ENCODE results near the gene RAB33B. TPM values are rescaled to one million over a fixed set of nuclear protein-coding genes. Genes with fewer than 3 reads are reported as not detected.
"Not testable (repeated sequence)": the region's sequence is repeated elsewhere in the genome, so short reads cannot be mapped to it uniquely, and the experiment has no call there.

RAB33B gene
- polyA plus RNA-seq, 1 donor = 9.1 TPM

DNA sequence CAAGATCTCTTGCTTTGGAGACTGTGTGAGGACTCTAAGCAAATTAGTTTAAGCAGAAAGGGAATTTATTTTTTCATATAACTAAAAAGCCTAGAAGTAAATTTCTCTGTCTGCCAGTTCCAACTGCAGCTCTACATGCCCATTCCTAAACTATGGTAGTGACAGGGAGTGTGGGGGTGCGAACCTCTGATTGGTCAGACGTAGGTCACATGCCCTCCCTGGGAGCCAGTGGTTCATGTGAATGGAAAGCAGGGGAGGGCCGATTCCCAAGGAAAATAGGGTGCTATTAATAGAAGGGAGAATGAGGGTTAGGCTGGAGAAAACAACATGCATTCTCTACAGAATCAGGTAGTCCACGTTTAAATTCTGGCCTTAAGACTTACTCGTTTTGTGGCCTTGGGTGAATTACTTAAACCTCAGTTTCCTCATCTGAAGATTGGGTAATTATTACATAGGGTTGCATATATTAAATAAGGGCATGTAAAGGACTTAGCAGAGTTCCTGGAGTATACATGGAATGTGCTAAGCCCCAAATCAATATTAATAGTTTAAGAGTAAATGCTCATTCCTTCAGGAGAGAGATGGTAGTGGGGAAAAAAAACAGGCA is 7.2 kb downstream of the RAB33B start:
- DNase-seq (ENCODE audit: low read depth) = no peak

DNA sequence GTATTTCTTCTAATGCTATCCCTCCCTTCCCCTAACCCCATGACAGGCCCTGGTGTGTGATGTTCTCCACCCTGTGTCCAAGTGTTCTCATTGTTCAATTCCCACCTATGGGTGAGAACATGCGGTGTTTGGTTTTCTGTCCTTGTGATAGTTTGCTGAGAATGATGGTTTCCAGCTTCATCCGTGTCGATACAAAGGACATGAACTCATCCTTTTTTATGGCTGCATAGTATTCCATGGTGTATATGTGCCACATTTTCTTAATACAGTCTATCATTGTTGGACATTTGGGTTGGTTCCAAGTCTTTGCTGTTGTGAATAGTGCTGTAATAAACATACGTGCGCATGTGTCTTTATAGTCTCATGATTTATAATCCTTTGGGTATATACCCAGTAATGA is 10.6 kb downstream of the RAB33B start:
- not testable (repeated sequence) for DNase-seq (ENCODE audit: low read depth)

DNA sequence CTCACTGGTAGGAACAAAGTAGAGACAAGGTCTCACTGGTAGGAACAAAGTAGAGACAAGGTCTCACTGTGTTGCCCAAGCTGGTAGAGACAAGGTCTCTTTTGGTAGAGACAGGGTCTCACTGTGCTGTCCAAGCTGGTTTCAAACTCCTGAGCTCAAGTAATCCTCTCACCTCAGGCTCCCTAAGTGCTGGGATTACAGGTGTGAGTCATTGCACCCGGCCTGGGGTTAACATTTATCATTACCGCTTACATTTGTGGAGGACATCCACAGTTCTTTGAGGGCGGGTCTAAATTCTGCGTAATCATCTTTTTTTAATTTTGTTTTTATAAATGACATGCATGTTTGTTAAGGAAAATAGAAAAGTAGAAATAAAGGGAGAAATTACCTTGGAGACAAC is 12.0 kb downstream of the RAB33B start:
- DNase-seq (ENCODE audit: low read depth) = no peak

DNA sequence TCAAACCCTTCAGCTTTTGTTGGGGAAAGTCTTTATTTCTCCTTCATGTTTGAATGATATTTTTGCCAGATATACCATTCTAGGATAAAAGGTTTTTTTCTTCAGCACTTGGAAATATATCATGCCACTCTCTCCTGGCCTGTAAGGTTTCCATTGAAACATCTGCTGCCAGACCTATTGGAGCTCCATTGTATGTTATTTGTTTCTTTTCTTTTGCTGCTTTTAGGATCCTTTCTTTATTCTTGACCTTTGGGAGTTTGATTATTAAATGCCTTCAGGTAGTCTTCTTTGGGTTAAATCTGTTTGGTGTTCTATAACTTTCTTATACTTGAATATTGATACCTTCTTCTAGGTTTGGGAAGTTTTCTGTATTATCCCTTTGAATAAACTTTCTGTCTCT is 14.8 kb downstream of the RAB33B start:
- DNase-seq (ENCODE audit: low read depth) = not testable (repeated sequence)

DNA sequence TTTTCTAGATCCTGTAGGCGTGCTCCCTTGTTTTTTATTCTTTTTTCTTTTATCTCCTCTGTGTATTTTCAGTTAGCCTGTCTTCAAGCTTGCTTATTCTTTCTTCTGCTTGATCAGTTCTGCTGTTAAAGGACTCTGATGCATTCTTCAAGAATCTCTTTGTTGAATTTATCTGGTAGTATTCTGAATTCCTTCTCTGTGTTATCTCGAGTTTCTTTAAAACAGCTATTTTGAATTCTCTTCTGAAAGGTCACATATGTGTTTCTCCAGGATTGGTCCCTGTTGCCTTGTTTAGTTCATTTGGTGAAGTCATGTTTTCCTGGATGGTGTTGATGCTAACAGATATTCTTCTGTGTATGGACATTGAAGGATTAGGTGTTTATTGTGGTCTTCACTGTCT is 15.3 kb downstream of the RAB33B start:
- DNase-seq (ENCODE audit: low read depth) = no peak

DNA sequence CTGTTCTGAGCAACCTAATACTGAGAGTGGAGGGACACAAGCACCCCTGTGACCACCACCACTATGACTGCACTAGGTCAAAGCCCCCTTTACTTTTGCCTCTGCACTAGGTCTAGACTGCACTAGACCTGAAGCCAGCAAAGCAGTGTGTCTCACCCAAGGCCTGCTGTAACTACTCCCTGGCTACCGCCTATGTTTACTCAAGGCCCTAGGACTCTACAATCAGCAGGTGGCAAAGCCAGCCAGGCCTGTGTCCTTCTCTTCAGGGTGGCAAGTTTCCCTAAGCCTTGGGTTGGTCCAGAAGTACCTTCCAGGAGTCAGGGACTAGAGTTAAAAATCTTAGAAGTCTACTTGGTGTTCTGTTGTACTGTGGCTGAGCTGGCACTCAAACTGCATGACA is 15.9 kb downstream of the RAB33B start:
- DNase-seq (ENCODE audit: low read depth) = no peak

DNA sequence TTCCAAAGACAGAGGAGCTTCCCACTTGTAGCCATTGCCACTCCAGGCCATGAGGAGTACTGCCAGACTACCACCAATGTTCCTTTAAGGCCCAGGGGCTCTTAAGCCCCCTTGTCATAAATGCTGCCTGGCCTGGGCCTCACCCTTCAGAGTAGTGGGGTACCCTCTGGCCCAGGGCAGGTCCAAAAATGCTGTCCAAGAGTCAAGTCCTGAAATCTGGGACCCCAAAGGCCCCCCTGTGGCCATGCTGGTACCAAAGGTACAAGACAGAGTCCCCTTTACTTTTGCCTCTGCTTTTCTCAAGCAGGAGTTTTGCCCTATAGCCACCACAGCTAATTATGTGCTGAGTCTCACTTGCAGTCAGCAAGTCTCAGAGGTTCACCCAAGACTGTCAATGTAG is 16.4 kb downstream of the RAB33B start:
- DNase-seq (ENCODE audit: low read depth) = no peak

DNA sequence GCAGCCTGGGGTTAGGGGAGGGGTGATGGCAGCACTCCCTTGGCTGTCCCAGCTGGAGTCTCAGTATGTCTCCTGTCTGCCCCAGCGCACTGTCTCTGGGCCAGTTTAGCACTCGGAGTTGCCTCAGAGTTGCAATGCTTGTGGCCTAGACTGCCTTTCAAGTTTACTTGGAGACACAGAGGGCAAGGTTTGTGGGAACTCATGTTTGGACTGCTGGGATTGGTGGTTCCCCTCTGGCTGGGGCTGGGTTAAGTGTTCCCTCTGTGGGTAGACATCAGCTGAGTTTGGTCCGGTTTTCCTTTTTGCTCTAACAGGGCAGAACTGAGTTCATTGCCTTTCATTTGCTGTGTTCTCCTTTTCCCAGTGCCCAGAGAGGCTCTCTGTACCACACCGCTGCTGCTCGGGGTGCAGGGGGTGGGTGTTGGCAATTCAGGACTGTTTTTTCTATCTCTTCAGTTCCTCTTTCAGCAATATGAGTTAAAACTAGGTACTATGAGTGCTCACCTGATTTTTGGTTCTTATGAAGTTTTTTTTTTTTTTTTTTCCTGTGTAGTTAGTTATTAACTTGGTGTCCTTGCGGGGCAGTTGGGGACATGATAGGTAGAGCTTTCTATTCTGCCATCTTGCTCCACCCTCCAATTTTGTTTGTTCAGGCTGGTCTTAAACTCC is 17.2 kb downstream of the RAB33B start:
- DNase-seq (ENCODE audit: low read depth) = no peak

DNA sequence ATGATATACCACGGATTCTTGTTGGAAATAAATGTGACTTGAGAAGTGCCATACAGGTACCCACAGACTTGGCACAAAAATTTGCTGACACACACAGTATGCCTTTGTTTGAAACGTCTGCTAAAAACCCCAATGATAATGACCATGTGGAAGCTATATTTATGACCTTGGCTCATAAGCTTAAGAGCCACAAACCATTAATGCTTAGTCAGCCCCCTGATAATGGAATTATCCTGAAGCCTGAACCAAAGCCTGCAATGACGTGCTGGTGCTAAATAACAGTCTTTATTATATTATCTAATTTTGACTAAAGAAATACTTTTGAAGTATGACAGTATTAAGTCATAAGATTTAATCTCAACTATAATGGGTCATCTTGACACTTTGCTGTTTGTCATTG is 18.9 kb downstream of the RAB33B start:
- no peak for DNase-seq (ENCODE audit: low read depth)

DNA sequence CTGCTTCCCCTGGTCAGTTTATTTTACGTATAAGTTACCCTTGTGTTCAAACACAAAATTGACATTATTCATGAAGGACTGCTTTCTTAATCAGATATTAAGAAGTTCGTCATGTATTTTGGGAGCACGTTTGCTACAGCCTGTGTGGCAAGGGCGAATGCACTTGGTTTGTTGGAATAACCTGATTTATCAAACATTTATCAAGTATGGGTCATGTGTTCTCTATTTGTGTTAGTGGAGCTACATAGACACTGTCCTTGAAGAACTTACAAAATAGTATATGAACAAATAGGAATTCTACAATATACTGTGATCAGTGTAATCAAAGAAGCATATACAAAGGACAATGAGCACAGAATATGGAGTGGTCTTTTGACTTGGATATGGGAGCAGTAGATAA is 22.4 kb downstream of the RAB33B start:
- DNase-seq (ENCODE audit: low read depth) = no peak

DNA sequence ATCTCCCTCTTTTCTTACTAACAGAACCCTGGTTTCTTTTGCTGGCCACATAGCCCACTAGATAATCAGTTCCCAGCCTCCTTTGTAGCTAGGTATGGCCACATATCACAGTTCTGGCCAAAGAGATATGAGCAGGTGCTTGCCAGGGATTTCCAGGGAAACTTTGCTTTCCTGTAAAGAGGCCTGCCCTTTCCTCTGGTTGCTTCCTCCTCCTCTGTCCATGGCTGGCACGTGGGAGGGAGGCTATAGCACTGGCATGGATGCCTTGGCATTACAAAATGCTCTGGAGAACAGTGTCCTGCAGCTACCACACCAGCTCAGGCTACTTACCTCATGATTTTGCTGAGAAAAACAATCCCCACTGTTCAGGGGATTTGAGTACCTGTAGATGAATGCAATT is 27.5 kb downstream of the RAB33B start:
- no peak for DNase-seq (ENCODE audit: low read depth)

DNA sequence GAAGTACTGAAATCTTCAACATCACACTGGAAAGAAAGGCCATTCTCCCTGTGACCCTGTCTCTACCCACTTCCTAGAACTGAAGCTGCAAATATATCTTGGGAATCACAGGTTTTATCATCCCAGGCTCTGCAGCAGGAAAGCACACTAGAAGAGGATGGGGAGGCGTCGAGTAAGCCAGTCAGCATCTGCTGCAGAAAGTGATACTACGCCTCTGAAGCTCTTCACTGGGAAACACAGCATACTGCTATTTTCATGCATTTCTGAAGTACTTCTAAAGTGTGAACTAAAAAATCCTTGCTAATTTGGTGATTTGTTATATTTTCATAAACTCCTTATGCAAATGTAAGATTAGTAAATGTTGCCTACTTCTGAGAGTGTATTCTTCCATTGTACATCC is 29.1 kb downstream of the RAB33B start:
- DNase-seq (ENCODE audit: low read depth) = no peak

DNA sequence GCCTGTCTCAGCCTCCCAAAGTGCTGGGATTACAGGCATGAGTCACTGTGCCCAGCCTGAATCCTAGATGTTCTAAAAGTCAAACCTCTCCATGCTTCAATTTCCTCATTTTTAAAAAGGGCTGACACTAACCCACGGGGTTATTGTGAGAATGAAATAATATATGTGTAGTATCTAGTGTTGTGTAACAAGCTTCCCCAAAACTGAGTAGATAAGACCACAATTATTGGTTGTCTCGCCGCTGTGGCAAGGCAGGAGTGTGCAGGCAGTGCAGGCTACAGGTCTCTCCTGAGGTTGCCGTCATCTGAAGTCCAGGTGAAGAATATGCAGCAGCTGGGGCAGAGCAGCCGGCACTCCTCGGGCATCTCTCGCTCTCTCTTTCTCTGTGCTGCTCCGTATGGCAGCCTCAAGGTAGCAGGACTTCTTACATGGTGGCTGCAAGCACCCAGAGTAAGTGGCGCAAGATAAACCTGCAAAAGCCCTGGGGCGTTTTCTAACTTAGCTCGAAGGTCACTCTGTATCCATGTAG is 30.9 kb downstream of the RAB33B start:
- no peak for DNase-seq (ENCODE audit: low read depth)

DNA sequence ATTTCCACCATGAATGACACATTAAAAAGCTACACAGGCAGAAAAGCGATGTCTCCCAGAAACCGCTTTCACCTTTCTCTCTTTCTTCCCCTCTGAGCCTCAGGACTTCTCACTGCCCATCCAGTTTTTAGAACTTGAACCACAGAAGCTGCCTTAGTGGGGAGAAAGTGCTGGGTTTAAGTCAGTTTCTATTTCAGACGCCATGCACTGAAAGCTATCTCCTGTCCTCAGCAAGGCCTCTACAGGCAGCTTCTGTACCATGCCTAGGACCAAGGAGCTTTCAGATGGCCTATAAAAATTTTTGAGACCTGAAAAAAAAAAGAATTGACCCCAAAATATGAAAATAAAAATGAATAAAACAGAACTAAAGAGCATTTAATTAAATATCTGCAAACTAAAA is 34.5 kb downstream of the RAB33B start:
- no peak for DNase-seq (ENCODE audit: low read depth)

DNA sequence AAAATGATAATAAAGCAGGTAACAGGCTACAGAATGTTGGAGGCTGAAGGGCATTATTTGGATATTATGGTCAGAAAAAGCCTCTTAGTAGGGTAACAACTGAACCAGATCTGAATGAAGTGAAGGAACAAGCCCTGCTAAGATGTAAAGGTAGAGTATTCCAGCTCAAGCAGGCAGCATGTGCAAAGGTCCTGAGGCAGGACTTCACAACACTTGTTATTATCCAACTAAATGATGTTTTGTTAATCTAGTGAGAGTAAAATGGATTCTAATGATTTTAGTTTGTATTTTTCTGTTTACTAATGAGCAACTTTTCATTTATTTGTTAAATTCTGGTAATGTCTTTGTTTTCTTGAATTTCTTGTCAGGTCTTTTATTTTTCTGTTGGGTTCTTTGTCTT is 35.7 kb downstream of the RAB33B start:
- DNase-seq (ENCODE audit: low read depth) = no peak

DNA sequence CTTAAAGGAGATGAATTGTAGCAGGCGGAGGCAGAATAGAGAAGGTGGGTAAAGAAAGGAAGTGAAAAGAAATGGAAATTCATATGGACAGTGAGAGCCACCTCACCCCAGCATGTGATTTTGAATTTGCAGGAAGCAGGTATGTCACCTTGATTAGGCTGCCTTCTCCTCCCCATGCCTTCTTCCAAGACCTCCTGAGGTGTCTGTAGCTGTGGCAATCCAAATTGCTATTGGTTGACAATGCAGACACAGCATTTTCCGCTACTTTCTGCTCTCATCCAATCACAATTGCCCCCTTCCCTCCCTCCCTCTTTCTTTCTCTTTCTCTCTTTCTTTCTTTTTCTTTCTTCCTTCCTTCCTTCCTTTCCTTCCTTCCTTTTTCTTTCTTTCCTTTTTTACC is 38.5 kb downstream of the RAB33B start:
- no peak for DNase-seq (ENCODE audit: low read depth)

DNA sequence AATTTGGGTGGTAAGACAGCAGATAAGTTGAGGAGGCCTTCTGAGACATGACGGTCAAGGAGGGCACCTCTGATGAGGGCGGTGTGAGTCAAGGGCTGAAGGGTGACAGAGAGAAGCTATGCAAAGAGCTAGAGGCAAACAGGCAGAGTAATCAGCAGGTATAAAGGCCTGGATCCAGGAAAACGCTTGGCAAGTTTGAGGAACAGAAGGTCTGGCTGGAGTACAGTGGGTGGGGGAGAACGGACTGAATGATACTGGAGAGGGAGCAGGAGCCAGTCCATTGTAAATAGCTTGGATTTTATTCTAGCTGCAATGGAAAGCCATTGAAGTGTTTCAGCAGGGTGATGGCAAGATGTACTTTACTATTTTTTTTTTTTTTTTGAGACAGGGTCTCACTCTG is 39.3 kb downstream of the RAB33B start:
- no peak for DNase-seq (ENCODE audit: low read depth)

DNA sequence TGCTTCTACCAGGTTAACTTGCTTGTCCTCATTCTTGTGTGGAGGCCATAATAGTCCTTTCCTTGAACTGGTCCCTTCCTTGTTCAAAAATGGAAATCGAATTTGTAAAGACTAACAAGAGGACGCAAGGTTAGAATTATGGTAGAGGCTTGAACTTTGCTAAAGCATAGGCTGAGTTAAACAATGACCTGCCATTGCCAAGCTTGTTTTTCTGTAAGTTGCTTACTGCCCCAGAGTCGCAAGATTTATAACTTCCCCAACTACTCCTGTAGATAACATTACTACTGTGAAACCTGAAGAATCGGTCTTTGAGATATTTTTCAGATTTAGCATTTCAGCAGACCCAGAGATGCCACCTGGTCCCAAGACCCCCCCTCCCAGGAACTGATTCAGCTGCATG is 45.3 kb downstream of the RAB33B start:
- no peak for DNase-seq (ENCODE audit: low read depth)

DNA sequence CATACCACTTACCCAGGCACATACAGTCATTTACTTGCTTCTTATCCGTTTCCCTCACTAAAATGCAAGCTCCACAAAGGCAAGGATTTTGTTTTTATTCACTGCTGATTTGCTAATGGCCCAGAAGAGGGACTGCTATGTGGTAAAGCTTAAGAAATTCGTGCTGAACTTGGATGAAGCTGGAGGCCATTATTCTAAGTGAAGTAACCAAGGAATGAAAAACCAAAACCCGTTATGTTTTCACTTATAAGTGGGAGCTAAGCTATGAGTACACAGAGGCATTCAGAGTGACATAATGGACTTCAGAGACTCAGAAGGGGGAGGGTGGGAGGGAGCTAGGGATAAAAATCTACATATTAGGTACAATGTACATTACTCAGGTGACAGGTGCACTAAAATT is 47.2 kb downstream of the RAB33B start:
- DNase-seq (ENCODE audit: low read depth) = no peak

DNA sequence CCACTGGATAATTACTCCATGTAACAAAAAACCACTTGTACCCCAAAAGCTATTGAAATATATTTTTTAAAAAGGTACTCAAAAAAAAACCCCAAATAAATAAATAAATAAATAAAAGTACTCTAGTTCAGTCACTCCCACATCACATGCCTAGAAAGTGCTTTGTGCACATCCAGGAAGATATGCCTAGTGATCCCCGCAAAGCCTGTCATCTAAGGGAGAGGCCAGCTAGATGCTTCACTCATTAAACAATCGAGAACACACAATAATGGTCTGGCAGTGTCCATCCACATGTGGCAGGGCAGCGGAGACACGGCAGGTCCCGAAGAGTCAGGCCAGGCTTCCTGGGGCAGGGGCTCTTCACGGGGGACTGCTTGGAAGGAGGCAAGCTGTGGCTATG is 47.6 kb downstream of the RAB33B start:
- no peak for DNase-seq (ENCODE audit: low read depth)

DNA sequence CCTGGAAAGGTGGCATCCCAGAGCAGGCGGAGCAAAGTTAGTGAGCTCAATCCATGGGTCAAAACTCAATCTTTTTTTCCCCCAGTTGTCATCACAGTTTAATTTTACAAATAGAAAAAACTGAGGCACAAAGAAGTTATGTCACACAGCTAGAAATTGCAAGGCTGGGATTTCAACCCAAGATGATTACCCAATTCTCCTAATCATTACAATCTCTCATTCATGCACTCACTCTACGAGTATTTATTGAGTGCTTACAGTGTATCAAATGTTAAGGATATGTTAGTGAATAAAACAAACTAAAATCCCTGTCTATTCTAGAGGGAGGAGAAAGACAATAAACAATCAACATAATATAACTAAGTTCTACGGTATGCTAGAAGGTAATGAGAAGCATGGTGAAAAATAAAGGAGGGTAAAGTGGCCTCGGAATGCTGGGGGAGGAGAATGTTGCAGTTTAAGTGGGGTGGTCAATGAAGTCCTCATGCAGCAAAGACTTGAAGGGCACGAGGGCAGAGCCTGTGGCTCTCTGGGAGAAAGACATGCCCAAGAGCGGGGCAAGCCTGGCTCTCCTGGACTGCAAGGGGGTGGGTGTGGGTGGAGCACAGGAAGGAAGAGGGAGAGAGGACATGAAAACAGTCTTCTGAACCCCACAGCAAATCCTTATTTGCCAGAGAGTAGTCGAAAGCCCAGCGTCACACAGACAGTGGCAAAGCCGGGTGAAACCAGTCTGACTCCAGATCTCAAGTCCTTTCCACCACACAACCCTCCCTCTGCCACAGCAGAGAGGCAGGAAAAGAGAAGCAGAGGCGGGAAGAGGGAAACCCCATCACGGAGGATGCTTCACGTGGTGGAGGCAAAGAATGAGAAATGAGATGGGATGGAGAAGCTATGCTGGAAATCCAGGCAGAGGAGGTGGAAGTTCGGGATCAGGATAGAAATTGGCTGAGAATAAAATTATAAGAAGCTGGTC is 48.3 kb downstream of the RAB33B start:
- no peak for DNase-seq (ENCODE audit: low read depth)

DNA sequence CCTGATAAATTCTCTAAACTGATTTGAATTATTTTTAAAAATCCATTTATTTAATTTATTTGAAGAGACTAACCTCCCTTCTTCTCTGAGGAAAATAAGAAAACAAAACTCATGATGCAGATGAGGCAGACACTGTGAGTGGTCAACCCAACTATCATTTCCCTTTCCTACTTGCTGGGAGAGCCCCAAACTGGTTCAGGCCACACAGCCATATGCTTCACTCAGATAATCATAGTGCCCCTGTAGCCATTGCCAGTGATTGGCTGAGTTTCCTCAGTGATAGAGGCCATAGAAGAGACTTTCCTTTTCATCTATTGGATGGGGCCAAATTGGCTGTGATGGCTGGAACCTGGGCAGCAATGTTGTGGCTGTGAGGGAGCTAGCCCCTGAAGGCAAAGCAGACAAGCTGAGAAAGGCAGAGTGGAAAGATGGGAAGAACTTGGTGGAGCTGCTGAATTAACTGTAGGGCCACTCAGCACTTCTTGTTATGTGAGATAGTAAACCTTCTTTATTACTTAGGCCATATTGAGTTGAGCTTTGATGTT is 49.8 kb downstream of the RAB33B start:
- DNase-seq (ENCODE audit: low read depth) = no peak

Measured in forelimb muscle (tissue), 1 donor.